RWPE2 (cell line): ENCODE results near the gene PPHLN1.

Experiments used
- ATAC-seq: fragments of 200-7000 bp; cut with Tn5 transposase; 3 replicates; pipeline ENCODE4 v1.9.1; 2021; ENCODE audit warnings: low read depth
- DNase-seq: peaks from one replicate; pipeline ENCODE4 v3.0.0-alpha.2; 2020; ENCODE audit warnings: low spot score
- H3K27ac ChIP-seq: fragments of 450-650 bp; 2 replicates; pipeline ENCODE4 v1.5.1; 2017; ENCODE audit warnings: mild to moderate bottlenecking; ENCODE audit not compliant: poor library complexity, severe bottlenecking
- H3K27me3 ChIP-seq: fragments of 250-450 bp; sonication (Bioruptor Pico); 2 replicates; pipeline ENCODE4 v1.5.1; 2021; ENCODE audit warnings: mild to moderate bottlenecking, moderate library complexity; ENCODE audit not compliant: insufficient read depth, poor library complexity, severe bottlenecking
- H3K36me3 ChIP-seq: fragments of 250-450 bp; sonication (Bioruptor Pico); 2 replicates; pipeline ENCODE4 v1.5.1; 2020; ENCODE audit warnings: low read depth, mild to moderate bottlenecking, moderate library complexity
- H3K4me1 ChIP-seq: fragments of 250-450 bp; sonication (Bioruptor Pico); 2 replicates; pipeline ENCODE4 v1.5.1; 2021; ENCODE audit warnings: mild to moderate bottlenecking, moderate library complexity; ENCODE audit not compliant: insufficient read depth, poor library complexity, severe bottlenecking
- H3K4me3 ChIP-seq: fragments of 250-450 bp; sonication (Bioruptor Pico); 2 replicates; pipeline ENCODE4 v1.5.1; 2021; ENCODE audit warnings: mild to moderate bottlenecking, moderate library complexity; ENCODE audit not compliant: severe bottlenecking
- H3K9me3 ChIP-seq: fragments of 250-450 bp; sonication (Bioruptor Pico); 2 replicates; pipeline ENCODE4 v1.5.1; 2021; ENCODE audit warnings: mild to moderate bottlenecking, moderate library complexity; ENCODE audit not compliant: severe bottlenecking
- TF ChIP-seq, protein P1 (sequence below): fragments of 450-650 bp; IDR thresholded peaks from one replicate; pipeline ENCODE4 v1.5.1; 2017; ENCODE audit warnings: mild to moderate bottlenecking, moderate library complexity; ENCODE audit not compliant: poor library complexity, severe bottlenecking

The PPHLN1 gene

DNA sequence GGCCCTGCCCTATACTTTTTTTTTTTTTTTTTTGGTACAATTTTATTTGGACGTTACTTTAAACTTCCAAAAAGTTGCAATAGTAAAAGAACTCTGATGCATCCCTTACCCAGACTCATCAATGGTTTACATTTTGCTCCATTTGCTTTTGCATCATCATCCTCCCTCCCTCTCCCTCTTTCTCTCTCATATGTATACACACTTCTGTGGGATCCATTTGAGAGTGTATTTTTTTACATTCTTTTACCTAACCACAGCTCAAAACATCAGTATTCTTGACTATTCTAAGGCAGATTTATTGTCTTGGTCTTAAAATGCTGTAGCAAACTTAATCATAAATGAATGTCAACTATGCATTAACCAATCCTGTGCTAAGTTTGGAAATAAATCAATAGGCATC is 152.0 kb downstream of the PPHLN1 start:
- H3K9me3 ChIP-seq: no peaks in the 10 kb centered on the region
- no peak overlapping the region for H3K4me3 ChIP-seq
- H3K36me3 ChIP-seq: no peaks in the 10 kb centered on the region
- ATAC-seq (no peak), DNase-seq (no peak)
- H3K27me3 ChIP-seq: no peaks in the 10 kb centered on the region
- TF ChIP-seq, protein P1, sequence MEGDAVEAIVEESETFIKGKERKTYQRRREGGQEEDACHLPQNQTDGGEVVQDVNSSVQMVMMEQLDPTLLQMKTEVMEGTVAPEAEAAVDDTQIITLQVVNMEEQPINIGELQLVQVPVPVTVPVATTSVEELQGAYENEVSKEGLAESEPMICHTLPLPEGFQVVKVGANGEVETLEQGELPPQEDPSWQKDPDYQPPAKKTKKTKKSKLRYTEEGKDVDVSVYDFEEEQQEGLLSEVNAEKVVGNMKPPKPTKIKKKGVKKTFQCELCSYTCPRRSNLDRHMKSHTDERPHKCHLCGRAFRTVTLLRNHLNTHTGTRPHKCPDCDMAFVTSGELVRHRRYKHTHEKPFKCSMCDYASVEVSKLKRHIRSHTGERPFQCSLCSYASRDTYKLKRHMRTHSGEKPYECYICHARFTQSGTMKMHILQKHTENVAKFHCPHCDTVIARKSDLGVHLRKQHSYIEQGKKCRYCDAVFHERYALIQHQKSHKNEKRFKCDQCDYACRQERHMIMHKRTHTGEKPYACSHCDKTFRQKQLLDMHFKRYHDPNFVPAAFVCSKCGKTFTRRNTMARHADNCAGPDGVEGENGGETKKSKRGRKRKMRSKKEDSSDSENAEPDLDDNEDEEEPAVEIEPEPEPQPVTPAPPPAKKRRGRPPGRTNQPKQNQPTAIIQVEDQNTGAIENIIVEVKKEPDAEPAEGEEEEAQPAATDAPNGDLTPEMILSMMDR: no peak
- peaks cover 28% of the 10 kb centered on the region for H3K4me1 ChIP-seq
- H3K27ac ChIP-seq: no peak overlapping the region

DNA sequence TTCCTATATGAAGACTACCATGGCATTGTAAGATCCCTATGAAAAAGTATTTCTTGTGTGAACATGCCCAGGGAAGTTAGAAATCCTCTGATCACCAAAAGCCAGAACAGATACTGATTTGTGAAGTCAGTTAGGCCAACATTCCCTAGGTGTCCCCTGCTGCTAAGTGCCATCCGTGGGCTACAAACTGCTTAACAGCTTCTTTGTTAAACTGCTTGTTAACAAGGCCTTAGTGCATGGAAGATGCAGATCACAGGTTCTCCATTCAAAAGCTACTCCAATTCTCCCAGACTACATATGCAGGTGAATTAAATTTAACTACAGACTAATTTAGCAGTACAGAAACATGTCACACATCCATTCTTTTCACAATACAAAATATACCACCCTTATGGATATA is 155.4 kb downstream of the PPHLN1 start:
- Histone ChIP-seq H3K9me3 (no peaks in the 10 kb centered on the region), H3K4me1 (peaks cover 9% of the 10 kb centered on the region), H3K27ac (no peak overlapping the region), H3K27me3 (no peaks in the 10 kb centered on the region), H3K4me3 (no peak overlapping the region), H3K36me3 (no peaks in the 10 kb centered on the region)
- TF ChIP-seq, protein P1: no peak
- DNase-seq: no peak
- no peak for ATAC-seq

DNA sequence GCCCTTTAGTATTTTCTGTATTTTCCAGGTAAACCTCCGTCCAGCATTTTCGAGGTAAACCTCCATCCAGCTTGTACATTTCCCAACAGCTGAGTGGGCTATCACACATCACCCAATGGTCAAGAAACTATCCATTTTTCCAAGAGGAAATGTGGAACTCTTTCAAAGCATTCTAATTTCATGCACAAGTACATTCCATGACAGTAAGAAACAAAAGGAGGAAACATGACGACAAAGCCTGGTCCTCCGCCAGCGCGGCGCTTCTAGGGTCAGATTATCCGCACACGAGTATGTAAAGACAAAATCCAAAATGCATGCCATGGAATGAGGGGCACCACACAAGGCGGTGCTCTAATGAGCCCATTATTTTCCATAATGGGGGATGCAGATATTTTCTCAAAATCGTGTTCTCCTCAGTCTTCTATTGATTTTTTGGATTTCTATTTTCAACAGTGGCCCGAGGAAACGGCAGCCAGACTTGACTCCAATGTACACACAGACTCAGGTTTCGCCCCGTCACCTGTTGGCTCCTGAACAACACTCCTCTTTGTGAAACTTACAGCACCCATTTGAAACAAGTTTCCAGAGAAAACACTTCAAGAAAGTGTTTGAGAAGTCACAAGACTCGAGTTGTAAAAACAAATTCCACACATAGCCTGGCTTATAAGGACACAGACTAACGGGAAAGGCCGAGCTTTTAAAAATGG is 156.2 kb downstream of the PPHLN1 start:
- peak overlapping the region; percentile 72 for H3K4me3 ChIP-seq
- no peaks in the 10 kb centered on the region for H3K36me3 ChIP-seq
- TF ChIP-seq, protein P1: no peak
- peaks cover 9% of the 10 kb centered on the region for H3K4me1 ChIP-seq
- DNase-seq: no peak
- H3K9me3 ChIP-seq: no peaks in the 10 kb centered on the region
- no peaks in the 10 kb centered on the region for H3K27me3 ChIP-seq
- no peak overlapping the region for H3K27ac ChIP-seq
- no peak for ATAC-seq

DNA sequence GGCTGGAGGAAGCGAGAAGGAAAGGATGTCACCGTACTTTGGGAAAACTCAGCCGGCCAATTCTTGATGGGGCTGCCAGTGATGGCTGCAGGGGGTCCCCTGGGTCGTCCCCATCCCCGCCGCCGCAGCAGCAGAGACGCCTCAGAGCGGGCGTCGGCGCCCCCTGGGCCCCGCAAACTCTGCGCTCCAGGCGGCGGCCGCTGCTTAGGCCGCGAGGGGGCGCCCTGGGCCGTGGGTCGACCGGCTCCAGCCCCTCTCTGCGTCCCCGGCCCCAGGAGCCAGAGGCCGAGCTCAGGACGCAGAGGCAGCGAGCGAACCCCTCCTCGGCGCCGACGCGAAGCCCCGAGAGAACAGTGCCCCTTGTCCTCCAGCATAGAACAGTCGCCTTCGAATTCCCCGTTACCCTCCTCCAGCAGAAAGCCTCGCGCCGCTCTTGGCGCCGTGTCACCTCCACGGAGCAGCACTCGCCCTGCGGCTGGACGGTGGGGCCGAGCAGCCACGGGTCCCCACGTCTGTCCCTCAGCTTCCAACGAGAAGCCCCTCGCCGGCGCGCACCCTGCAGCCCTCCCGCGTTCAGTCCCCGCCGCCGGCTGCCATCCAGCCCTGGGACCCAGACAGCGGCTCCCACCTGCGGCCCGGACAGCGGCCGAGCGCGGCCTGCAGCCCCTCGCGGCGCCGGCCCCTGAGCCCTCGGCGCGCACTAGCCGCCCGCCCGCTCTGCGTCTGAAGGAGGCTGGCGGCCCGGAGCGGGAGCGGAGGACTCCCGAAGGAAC is 157.0 kb downstream of the PPHLN1 start:
- DNase-seq: peak; percentile 61
- Histone ChIP-seq H3K4me3 (peak overlapping the region; percentile 72), H3K9me3 (no peaks in the 10 kb centered on the region), H3K27ac (peak overlapping the region; percentile 2), H3K36me3 (no peaks in the 10 kb centered on the region), H3K4me1 (peaks cover 9% of the 10 kb centered on the region), H3K27me3 (no peaks in the 10 kb centered on the region)
- ATAC-seq: peak; percentile 88
- TF ChIP-seq, protein P1: peak; percentile 94

DNA sequence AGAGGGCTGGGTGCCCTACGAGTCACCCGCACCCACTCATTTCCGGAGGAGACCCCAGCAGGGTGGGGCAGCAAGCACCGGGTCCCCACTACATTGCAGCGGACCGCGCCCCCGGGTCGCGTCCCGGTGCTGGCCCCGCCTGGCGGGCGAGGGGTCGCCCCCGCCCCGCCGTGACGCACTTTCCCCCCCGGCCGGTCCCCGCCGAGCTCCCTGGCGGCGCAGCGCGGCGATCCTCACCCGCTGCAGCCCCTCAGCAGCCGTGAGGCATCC is 157.5 kb downstream of the PPHLN1 start:
- no peak for DNase-seq
- Histone ChIP-seq H3K9me3 (no peaks in the 10 kb centered on the region), H3K36me3 (no peaks in the 10 kb centered on the region), H3K27ac (peak overlapping the region; percentile 2), H3K4me3 (peak overlapping the region; percentile 72), H3K4me1 (peaks cover 9% of the 10 kb centered on the region), H3K27me3 (no peaks in the 10 kb centered on the region)
- TF ChIP-seq, protein P1: no peak
- ATAC-seq: peak; percentile 38
